ENCODE data around the gene SHCBP1.
"Not testable (repeated sequence)": the region's sequence is repeated elsewhere in the genome, so short reads cannot be mapped to it uniquely, and the experiment has no call there.

DNA sequence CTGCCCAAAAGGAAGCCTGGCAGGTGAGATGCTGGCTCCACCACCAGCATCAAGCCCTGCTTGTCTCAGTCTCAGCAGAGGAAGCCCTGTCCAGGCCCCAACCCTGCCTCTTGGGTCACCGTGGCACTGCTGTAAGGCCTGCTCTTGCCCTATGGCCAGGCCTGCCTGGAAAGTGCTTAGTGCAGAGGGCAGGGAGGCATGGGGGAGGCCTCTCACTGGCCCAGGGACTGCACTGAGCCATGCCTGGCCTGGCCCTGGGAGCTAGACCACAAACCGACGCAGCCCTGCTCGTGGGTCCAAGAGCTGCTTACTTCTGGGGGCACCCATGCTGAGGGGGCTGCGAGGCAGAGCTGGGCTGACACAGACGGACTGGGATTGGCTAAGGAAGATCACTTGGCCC lies 3.7 kb upstream of the SHCBP1 start:
- TF ChIP-seq POLR2A, POLR2AphosphoS5 (IDR thresholded peaks at IDR 0.05): not testable (repeated sequence)

Data from suprapubic skin (tissue), 4 donors.